Progenitor cell of endocrine pancreas (in vitro differentiated cells): ENCODE data around the gene CLDN5. TPM values are rescaled to one million over a fixed set of nuclear protein-coding genes. Genes with fewer than 3 reads are reported as not detected.

Source experiments
- DNase-seq: peaks from one replicate; pipeline ENCODE4 v3.0.0; 2021; ENCODE audit warnings: low spot score; ENCODE audit not compliant: unreplicated experiment
- H3K27ac Mint-ChIP-seq: 2 replicates; pipeline ENCODE4 v1.8.0; 2021; ENCODE audit warnings: mild to moderate bottlenecking, moderate library complexity, mixed read lengths
- H3K27me3 Mint-ChIP-seq: 2 replicates; pipeline ENCODE4 v1.8.0; 2021; ENCODE audit warnings: mixed read lengths
- H3K36me3 Mint-ChIP-seq: 2 replicates; pipeline ENCODE4 v1.8.0; 2022; ENCODE audit warnings: mixed read lengths; ENCODE audit not compliant: insufficient read depth
- H3K4me1 Mint-ChIP-seq: 2 replicates; pipeline ENCODE4 v1.8.0; 2021; ENCODE audit warnings: low read depth, mixed read lengths
- H3K4me3 Mint-ChIP-seq: 2 replicates; pipeline ENCODE4 v1.8.0; 2021; ENCODE audit warnings: low read depth, mild to moderate bottlenecking, moderate library complexity, mixed read lengths
- H3K9me3 Mint-ChIP-seq: 2 replicates; pipeline ENCODE4 v1.8.0; 2021; ENCODE audit warnings: low read depth, mixed read lengths
- total RNA-seq: library from RNA; stranded (reverse); gene quantifications from 2 replicates; pipeline ENCODE4 v1.2.1, GENCODE V29; 2021
- TF ChIP-seq, protein P1 (sequence below): fragments of 200-600 bp; sonication (generic); IDR thresholded peaks from one replicate; pipeline ENCODE4 v1.5.0; 2021; ENCODE audit warnings: antibody characterized with exemption, mild to moderate bottlenecking; ENCODE audit not compliant: unreplicated experiment

The CLDN5 gene
- total RNA-seq, 1 donor from 2014 or later: not detected

DNA sequence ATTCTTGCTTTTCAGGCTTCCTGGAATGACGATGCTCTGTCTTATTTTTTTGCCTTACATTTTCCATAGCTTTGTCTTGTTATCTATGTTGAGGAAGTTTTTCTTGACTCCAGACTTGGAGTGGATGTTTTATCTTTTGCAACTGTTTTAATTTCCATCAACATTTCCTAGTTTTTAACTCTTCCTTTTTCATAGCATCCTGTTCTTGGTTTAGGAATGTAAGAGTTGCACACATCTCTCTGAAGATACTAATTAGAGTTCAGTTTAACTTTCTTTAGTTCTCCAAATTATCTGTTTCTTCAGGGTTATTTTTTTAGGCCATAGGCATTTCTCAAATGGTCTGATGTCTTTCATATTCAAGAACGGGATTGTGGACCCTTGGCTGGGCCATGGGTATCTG lies 10.4 kb downstream of the CLDN5 start:
- no peak for DNase-seq
- TF ChIP-seq, protein P1, sequence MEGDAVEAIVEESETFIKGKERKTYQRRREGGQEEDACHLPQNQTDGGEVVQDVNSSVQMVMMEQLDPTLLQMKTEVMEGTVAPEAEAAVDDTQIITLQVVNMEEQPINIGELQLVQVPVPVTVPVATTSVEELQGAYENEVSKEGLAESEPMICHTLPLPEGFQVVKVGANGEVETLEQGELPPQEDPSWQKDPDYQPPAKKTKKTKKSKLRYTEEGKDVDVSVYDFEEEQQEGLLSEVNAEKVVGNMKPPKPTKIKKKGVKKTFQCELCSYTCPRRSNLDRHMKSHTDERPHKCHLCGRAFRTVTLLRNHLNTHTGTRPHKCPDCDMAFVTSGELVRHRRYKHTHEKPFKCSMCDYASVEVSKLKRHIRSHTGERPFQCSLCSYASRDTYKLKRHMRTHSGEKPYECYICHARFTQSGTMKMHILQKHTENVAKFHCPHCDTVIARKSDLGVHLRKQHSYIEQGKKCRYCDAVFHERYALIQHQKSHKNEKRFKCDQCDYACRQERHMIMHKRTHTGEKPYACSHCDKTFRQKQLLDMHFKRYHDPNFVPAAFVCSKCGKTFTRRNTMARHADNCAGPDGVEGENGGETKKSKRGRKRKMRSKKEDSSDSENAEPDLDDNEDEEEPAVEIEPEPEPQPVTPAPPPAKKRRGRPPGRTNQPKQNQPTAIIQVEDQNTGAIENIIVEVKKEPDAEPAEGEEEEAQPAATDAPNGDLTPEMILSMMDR: no peak
- H3K27me3 Mint-ChIP-seq: no peaks in the 10 kb centered on the region
- H3K4me1 Mint-ChIP-seq: no peaks in the 10 kb centered on the region
- H3K9me3 Mint-ChIP-seq: no peaks in the 10 kb centered on the region
- no peak overlapping the region for H3K27ac Mint-ChIP-seq
- peaks cover 6% of the 10 kb centered on the region for H3K36me3 Mint-ChIP-seq
- no peak overlapping the region for H3K4me3 Mint-ChIP-seq

DNA sequence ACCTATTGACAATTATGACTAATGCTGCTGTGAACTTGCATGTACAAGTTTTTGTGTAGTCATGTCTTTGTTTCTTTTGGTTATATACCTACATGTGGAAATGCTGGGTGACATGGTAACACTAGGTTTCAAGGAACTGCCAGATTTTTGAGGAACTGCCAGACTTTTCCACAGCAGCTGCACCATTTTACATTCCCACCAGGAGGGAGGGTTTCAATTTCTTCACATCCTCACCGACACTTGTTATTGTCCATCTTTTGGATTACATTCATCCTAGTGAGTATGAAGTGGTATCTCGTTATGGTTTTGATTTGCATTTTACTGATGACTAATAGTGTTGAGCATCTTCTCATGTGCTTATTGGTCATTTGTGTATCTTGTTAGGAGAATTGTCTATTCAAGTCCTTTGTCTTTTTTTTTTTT lies 13.3 kb downstream of the CLDN5 start:
- no peak for DNase-seq
- no peak overlapping the region for H3K4me3 Mint-ChIP-seq
- H3K4me1 Mint-ChIP-seq: no peaks in the 10 kb centered on the region
- H3K9me3 Mint-ChIP-seq: no peaks in the 10 kb centered on the region
- H3K27me3 Mint-ChIP-seq: no peaks in the 10 kb centered on the region
- TF ChIP-seq, protein P1: no peak
- no peak overlapping the region for H3K27ac Mint-ChIP-seq
- H3K36me3 Mint-ChIP-seq: peaks cover 6% of the 10 kb centered on the region

DNA sequence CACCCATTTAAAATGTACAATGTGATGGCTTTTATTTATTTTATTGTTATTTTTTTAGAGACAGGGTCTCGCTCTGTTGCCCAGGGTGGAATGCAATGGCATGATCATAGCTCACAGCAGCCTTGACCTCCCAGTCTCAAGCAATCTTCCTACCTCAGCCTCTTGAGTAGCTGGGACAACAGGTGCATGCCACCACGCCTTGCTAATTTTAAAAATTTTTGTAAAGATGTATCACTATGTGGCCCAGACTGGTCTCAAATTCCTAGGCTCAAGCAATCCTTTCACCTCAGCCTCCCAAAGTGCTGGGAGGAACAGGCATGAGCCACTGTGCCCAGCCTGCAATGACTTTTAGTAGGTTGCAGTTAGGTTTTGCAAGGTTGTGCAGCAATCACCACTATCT lies 14.3 kb downstream of the CLDN5 start:
- Mint-ChIP-seq H3K4me1 (no peaks in the 10 kb centered on the region), H3K36me3 (peaks cover 6% of the 10 kb centered on the region), H3K9me3 (no peaks in the 10 kb centered on the region), H3K4me3 (no peak overlapping the region), H3K27me3 (no peaks in the 10 kb centered on the region), H3K27ac (no peak overlapping the region)
- TF ChIP-seq, protein P1: no peak
- DNase-seq: no peak

DNA sequence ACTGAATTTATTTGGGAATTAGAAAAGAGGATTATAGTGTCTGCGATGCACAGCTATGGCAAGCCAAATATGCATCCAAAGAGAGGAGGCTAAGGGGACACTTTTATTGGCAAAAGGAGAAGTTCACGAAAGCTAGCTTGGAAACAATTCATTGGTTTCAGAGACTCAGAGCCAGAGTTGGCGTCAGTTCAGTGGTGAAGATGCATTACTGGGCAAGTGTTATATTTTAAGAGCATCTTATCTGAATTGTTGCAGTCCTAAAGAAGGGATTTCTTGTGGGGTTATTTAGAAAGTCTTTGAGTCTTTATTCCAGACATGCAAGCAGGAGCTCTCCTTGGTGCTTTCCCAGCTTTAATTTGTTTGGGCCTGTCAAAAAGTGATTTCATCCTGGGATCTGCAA lies 15.0 kb downstream of the CLDN5 start:
- Mint-ChIP-seq H3K4me1 (no peaks in the 10 kb centered on the region), H3K4me3 (no peak overlapping the region), H3K36me3 (peaks cover 6% of the 10 kb centered on the region), H3K27me3 (no peaks in the 10 kb centered on the region), H3K27ac (no peak overlapping the region), H3K9me3 (no peaks in the 10 kb centered on the region)
- DNase-seq: no peak
- TF ChIP-seq, protein P1: no peak

DNA sequence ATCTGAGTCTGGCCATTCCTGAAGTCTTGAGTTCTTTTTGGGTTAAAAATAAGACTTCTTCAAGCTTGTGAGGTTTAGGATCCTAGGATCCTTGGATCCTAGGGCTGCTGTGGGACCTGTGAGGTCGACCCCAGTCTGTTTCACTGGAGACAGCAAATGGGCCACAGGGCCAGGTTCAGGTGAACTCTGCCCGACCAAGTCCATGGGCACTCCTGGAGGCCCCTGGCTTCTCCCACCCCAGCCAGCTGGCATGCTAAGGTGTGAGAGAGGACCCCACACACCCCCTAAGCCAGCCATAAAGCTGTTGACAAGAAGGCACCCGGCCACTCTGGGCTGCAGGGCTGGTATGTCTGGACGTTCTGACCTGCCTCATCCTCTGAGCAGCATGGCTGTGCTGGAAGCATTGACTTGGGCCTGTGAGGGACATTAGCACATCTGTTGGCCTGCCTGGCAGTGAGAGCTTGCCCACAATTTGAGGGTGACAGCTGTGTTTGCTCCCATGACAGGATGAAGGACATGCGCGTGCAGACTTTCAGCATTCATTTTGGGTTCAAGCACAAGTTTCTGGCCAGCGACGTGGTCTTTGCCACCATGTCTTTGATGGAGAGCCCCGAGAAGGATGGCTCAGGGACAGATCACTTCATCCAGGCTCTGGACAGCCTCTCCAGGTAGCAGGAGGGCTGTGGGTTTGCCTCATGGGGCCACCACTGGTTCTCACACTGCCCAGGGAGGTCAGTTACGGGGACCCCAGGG lies 16.0 kb downstream of the CLDN5 start:
- H3K27ac Mint-ChIP-seq: no peak overlapping the region
- no peak overlapping the region for H3K4me3 Mint-ChIP-seq
- TF ChIP-seq, protein P1: no peak
- no peaks in the 10 kb centered on the region for H3K9me3 Mint-ChIP-seq
- H3K27me3 Mint-ChIP-seq: no peaks in the 10 kb centered on the region
- peaks cover 2% of the 10 kb centered on the region for H3K36me3 Mint-ChIP-seq
- no peaks in the 10 kb centered on the region for H3K4me1 Mint-ChIP-seq
- DNase-seq: no peak
